ENCODE data around the gene GRIFIN.

- TF ChIP-seq POLR2AphosphoS5 (IDR thresholded peaks at IDR 0.05; ENCODE audit: low read depth, low read length): no peak
- no peak for TF ChIP-seq TAF1 (IDR thresholded peaks at IDR 0.05; ENCODE audit: borderline replicate concordance, low read depth, low read length)
Observed at GRCh38 chr7:2436341-2437104, 39.7 kb downstream of the GRIFIN start.
